ENCODE results near the gene MACROD2. TPM values are rescaled to one million over a fixed set of nuclear protein-coding genes. Genes with fewer than 3 reads are reported as not detected.

Gene MACROD2
- total RNA-seq, 1 donor from 2014 or later, result 3.5 TPM

- Histone ChIP-seq H3K9me3 (no peaks in the 10 kb centered on the region), H3K27ac (no peak overlapping the region), H3K36me3 (no peaks in the 10 kb centered on the region), H3K4me3 (no peak overlapping the region), H3K27me3 (no peaks in the 10 kb centered on the region), H3K4me1 (no peaks in the 10 kb centered on the region)
- TF ChIP-seq CTCF (IDR thresholded peaks at IDR 0.05), result no peak
- intact Hi-C loops (cut with DNase I), result no loop called here
- DNase-seq (ENCODE audit: low spot score in 2 of 2), result no peak
These were observed 1294.0 kb downstream of the MACROD2 start for GRCh38 chr20:15289337-15289736.

GRCh38 chr20:15292405-15292804 lies 1297.1 kb downstream of the MACROD2 start:
- Histone ChIP-seq H3K4me3 (no peak overlapping the region), H3K36me3 (no peaks in the 10 kb centered on the region), H3K27me3 (no peaks in the 10 kb centered on the region), H3K9me3 (no peaks in the 10 kb centered on the region), H3K4me1 (no peaks in the 10 kb centered on the region), H3K27ac (no peak overlapping the region)
- no peak for DNase-seq (ENCODE audit: low spot score in 2 of 2)
- TF ChIP-seq CTCF (IDR thresholded peaks at IDR 0.05), result no peak
- intact Hi-C loops (cut with DNase I), result no loop called here

GRCh38 chr20:15296422-15296821 lies 1301.1 kb downstream of the MACROD2 start:
- no peaks in the 10 kb centered on the region for H3K36me3 ChIP-seq
- H3K27me3 ChIP-seq, result no peaks in the 10 kb centered on the region
- no peaks in the 10 kb centered on the region for H3K4me1 ChIP-seq
- intact Hi-C loops (cut with DNase I), result no loop called here
- no peaks in the 10 kb centered on the region for H3K9me3 ChIP-seq
- H3K27ac ChIP-seq, result no peak overlapping the region
- no peak for TF ChIP-seq CTCF (IDR thresholded peaks at IDR 0.05)
- H3K4me3 ChIP-seq, result no peak overlapping the region
- no peak for DNase-seq (ENCODE audit: low spot score in 2 of 2)

- Histone ChIP-seq H3K27ac (no peak overlapping the region), H3K9me3 (no peaks in the 10 kb centered on the region), H3K4me1 (no peaks in the 10 kb centered on the region), H3K27me3 (no peaks in the 10 kb centered on the region), H3K36me3 (no peaks in the 10 kb centered on the region), H3K4me3 (no peak overlapping the region)
- no peak for TF ChIP-seq CTCF (IDR thresholded peaks at IDR 0.05)
- DNase-seq (ENCODE audit: low spot score in 2 of 2), result no peak
- intact Hi-C loops (cut with DNase I), result no loop called here
These were observed 1302.0 kb downstream of the MACROD2 start for GRCh38 chr20:15297059-15297875.

DNA sequence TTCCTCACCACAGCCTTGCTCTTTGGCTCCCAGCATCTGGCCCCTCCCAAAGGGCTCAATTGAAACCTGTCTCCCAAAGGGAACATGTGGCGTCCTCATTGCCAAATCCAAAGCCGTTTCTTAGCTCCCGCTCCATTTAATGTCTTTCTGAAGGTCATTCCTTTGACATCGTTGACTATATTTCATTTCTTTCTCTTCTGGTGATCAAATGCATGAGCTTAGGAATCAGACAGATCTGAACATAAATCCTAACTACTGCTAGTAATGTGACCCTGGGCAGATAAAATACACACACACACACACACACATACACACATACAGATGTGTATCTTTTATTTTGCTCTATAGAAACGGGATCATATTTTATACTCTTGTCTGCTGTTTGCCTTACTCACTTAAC lies 1306.8 kb downstream of the MACROD2 start:
- Histone ChIP-seq H3K4me3 (no peak overlapping the region), H3K27me3 (no peaks in the 10 kb centered on the region), H3K9me3 (no peaks in the 10 kb centered on the region), H3K36me3 (no peaks in the 10 kb centered on the region), H3K4me1 (no peaks in the 10 kb centered on the region), H3K27ac (no peak overlapping the region)
- DNase-seq (ENCODE audit: low spot score in 2 of 2), result no peak
- intact Hi-C loops (cut with DNase I), result no loop called here
- TF ChIP-seq CTCF (IDR thresholded peaks at IDR 0.05), result no peak
